ENCODE data around the gene CNDP2.
A peak's percentile ranks its signal among the peaks of the same experiment; 100 is the strongest.

CNDP2 gene

DNA sequence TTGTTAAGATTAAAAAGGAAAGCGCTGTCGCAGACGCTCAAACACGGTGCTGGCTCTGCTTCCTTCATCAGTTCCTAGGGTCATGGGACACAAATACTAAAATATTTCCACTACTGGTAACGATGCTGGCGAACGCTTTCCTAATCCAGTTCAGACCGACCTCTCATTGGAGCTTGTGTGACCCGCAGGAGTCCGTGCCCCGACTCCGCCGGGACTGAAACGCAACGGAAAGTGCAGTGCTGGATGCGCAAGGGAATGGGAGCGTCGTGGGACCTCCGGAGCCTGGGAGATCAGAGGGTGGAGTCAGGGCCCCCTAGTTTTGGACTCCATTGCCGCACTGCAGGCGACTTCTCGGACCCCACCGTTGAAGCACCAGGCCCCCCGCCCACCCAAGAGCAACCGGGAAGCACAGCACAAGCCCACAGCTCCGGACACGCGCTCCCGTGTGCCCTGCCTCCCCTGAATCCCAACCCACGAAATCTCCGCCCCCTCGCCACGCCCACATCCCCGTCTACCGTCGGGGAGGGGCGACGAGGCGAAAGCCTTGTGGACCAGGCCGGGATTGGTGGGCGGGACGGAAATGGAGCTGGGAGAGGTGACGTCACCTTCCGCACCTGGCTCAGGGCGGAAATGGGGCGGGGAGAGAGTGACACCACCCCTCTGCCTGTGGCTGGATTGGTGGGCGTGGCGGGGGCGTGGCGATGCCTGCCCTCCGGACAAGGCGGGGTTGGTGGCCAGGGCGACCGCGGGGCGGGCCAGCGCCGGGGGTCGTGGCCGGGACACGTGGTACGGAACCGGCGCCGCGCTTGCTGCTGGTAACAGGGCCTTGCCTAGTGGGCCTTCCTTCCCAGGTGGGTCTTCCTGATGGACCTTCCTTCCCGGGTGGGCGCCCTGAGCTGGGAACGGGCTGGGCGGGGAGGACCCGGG is at the start of gene CNDP2:
Gene CNDP2, plus strand, starts transcription at position 783 of the 927 bp plus-strand sequence. CDS start 3,611 bp downstream, outside the sequence.
- DNase-seq: peak; percentile 100

DNA sequence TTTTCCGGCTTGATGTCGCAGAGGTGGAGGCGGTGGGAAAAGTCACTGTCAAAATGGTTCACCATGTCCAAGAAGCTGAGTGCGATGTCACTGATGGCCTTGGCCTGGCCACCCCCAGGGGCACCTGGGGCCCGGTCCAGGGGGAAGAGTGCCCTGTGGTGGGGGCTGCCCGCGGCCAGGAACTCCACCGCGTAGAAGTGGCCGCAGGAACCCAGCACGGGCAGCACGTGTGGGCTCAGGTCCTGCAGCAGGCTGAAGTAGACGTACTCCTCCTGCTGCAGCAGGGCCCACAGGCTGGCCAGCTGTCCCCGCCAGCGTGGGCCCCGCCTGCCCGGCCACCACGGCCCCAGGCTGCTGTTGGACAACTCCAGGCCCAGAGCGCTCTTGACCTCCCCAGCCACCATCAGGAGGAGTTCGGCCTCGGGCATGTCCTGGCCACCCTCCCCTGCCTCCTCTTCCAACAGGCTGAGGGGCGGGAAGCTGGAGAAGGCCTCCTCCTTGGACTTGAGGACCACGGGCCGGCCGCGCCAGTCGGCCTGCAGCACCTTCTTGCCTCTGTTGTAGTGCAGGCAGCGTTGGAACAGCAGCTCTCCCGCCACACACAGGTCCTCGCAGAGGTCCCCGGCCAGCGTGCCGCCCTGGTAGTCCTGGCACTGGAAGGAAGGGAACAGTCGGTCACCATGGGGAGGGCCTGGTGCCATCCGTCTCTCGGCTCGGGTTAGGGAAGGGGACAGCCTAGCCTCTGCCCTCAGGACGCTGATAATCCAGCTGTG is 49.3 kb upstream of the CNDP2 start:
- DNase-seq: no peak

DNA sequence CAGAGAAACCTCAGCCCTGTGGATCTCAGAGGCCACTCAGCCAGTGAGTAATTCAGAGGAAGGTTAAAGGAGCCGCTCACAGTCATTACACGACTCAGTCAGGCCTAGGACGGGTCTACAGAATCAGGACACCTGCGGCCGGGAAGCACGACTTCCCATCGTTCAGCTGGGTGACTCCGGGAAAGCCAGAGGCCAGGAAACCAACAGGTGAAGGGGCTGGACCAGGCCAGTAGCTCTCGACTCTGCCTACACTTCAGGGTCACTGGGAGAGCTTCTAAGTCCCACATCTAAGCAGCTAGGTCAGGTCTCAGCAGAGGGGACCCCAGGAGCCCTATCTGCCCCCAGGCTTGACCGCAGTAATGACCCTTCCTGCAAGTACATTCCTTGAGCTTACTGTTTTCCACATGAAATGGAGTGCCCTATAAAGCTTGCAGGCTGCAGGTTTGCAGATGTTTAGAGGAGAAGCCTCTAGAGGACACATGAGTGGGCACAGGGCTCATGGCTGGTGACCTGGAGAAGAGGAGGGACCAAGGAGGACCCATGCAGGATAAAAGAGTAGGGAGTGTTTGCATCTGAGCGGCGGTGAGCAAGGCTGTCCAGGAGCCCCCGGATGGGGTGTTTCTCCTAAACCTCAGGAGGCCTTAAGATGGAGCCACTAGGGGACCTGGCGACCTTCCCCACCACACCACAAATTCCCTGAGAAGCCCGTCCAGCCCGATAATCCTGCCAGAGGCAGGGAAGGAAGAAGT is 48.6 kb upstream of the CNDP2 start:
- DNase-seq: no peak

DNA sequence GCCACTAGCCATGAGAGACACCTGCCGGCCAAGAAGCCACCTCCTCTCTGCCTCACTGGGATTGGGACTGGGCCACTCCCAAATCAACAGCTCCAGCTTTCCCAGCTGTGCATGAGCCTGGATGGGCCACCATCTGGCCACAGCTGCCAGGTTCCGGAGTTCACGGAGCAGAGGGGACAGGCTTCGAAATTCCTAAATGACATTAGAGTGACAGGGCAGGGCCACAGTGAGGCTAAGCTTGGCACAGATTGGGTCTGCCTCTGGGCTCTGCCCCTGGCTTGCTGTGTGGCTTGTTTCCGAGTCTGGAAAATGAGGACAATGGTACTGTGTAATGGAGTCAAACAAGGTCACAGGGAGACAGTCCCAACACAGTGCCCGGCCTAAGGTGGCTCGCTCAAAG is 45.5 kb upstream of the CNDP2 start:
- DNase-seq: no peak

DNA sequence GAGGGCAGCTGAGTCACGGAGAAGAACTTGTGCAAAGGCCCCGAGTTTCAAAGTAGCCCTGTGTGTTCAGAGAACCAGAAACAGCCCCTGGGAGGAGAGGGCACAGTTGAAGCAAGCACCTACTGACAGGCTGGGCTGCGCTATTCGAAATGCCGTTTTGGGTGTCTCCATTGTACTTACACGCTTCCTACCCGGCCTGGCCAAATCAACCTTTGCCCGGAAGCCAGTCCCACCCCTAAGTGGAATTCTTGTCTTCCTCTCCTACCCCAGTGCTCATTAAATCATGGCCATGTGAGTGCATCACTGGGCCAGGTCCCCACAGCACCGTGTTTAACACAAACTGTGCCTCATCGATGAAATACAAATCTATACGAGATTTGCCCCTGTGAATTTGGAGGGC is 45.0 kb upstream of the CNDP2 start:
- no peak for DNase-seq

DNA sequence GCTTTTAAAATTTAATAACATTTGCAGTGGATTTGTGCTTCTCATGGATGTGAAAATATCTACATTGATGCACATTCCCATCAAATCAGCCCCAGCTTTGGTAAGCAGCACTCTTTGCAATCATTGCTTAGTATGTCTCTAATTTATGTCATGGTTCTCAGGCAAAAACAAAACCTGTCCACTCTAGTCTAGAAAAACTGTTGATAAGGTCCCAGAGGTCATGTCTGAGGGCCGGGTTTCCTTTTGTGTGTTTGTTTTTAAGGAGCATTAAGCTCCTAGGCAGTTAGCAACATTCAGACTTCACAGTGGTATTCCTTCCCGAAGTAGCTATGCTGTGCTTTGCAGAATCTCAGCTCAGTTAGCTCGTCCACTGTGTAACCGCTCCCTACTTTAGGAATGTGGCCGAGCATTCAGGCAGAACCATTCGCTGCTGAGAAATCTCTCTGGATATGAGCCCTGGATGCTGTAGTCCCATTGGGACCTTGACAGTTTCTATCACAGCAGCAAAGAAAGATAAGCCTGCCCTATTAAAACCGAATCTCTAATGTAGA is 43.1 kb upstream of the CNDP2 start:
- DNase-seq: no peak

DNA sequence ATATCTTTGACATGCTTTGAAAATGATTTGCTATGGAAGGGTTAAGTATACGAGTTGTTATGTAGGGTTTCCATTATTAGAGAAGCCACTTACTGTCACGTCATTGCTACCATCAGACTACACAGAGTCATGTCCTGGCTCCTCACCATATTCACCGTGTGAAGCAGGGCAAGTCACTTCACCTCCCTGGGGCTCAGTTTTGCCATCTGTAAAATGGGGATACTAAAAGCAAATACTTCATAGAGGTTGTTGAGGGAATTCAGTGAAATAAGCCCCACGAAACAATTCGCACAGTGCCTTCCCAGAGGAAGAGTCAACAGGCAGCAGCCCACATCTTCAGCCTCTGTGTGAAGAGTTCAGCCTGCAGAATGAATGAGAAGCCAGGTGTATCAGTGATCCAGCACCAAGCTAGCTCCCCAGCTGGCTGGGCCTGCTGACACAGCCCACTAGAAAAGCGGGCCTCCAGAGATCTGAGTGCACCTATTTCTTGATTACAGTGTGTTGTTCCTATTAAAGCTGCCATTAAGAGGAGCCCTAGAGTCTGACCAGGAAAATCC is 42.4 kb upstream of the CNDP2 start:
- DNase-seq: peak; percentile 38

DNA sequence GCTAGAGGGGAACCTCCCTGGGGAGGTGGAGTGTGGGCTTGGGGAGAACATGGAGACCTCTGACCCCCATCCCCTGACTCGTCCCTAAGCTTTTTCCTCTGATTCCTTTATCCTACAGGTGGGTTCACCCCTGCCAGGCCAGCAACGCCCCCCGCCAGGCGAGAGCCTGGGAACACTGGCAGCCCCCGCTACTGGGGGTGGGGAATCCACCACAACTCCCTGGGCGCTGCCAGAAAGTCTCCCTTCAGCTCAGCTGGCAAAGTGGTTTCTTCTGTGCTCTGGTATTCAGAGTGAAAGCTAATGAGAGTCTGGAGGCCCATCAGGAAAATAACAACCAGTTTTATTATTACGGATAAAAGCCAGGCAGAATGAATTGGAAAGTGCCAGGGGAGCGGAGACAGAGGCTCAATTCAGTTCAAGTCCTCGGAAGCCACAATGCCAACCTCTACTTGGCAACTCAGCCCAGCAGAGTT is 41.8 kb upstream of the CNDP2 start:
- DNase-seq: no peak

DNA sequence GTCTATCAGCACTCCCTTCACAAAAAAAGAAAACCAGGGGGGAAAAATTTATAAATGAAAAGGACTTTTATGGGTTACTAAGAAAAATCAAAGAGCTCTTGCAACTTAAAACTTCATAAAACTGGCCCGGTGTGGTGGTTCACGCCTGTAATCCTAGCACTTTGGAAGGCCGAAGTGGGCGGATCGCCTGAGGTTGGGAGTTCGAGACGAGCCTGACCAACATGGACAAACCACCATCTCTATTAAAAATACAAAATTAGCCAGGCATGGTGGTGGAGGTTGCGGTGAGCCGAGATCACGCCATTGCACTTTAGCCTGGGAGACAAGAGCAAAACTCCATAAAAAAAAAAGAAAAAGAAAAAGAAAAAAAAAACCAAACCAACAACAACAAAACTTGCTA is 40.8 kb upstream of the CNDP2 start:
- DNase-seq: no peak

DNA sequence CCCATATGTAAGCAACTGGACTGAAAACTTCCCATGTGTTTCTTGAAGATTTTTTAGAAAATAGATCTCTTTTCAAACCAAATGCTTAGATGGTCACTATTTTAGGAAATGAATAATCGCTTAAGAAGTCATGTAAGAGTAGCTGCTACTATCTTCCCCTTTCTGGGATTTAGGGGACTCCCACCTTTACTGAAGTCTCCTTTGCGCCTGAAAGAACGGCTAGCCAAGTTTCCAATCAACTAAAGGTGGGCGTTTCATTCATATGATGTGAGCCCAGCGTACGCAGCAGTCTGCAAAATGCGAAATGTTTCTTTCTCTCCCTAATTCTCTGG is 40.2 kb upstream of the CNDP2 start:
- DNase-seq: no peak

DNA sequence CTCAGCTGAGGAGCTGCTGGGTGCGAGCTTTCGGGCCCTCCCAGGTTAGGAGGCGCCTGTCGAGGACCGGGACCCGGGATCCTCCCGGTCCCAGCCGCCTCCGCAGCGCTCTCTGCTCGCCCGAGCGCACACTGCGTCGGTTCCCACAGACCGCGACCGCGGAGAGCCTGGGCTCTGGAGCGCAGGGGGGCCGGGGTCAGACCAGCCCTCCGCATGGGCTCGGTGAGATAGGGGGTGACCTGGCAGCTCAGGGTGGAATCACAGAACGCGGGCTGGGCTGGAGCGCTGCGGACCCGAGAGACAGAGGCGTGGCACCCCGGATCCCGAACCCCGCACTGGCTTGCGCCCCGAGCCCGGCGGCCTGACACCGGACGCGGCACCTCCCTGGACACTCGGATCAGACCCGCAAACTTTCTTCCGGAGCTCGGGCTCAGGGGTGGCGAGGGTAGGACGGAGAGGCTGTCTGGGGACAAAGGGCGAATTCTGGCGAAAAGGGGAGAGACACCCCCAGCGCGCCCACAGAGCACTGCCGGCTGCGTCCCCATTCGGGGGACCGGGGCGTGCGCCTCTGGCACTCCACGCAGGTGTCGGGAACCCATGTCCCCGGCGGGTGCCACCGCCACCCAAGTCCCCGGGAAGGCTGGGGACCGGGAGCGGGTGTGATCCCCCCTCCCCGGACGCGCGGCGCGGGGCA is 39.7 kb upstream of the CNDP2 start:
- DNase-seq: no peak

DNA sequence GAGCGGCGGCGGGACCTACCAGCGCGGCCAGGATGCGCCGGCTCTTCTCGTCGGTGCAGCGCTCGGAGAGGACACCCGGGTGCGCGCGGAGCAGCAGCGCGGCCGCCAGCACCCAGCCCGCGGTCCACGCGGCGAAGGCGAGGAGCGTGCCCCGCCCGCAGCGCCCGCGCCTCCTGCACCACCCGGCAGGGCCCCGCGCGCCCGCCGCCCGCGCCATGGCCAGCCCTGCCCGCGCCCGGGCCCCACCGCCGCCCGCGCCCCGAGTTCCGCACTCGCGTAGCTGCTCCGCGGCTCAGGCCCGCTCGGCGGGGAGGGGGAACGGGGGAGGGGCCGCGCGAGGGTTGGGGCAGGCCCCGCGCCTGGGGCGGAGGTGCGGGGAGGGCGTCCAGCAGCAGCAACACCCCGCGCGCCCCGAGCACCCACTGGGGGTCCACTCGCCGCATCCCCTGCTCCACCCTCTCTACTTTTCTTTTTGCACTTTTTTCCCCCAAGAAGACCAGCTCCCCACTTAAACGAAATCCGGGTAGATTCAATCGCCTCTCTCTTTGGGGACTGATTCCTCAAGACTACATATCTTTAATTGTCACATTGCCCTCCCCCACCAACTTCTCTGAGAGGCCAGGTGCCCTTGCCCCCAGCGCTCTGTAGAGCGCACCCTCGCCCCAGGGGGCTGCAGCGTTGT is 39.0 kb upstream of the CNDP2 start, which contains the start of gene DIPK1C:
Gene DIPK1C, minus strand, starts transcription at position 266 of the 682 bp plus-strand sequence. Its CDS starts 49 bp downstream, at position 217.
- DNase-seq: no peak

DNA sequence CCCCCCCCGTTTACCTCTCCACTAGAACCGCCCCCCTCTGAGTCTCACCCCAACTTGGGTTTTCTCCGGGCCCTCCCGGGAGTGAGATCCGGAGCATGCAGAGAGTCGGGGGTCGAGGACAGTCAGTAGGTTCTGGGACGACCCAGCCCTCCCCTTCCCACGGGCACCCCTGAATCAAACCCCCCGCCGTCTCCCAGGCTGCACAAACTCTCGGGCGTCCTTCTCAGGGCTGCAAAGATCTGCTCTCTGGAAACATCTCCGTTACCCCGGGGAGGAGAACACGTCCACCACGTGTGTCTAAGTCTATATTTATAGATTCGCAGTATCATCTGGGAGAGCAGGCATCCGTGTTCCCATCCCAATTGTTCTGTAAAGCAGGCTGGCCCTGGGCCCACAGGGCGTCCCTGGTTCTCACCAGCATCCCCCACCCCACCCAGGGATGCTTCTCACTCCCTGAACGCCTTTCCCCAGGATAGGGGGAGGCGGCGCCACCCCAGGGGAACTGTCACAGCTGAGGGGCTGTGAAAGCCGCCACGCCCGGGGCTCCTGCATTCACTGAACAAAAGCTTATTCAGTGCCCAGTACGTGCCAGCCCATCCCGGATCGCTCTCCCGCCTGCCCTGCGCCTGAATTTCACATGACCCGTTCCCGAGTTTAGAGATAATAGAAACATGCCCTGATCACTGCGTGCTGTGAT is 38.3 kb upstream of the CNDP2 start:
- no peak for DNase-seq

DNA sequence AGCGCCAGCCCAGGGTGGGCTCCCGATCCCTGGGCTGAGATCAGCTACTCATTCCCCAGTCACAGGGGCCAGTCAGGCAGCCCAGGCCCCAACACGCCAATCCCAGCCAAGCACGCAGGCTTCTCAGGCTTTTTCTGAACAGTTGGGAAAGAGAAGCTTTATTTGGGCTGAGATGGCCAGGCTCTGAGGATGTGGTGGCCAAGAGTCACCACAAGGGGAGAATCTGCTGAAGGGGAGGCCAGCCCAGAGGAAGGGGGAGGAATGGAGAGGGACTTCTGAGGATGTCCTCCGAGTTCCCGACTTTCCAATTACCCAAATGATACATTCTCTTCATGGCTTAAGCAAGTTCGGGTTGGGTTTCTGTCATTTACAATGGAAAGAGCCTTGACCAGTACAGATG is 36.3 kb upstream of the CNDP2 start:
- peak; percentile 27 for DNase-seq

DNA sequence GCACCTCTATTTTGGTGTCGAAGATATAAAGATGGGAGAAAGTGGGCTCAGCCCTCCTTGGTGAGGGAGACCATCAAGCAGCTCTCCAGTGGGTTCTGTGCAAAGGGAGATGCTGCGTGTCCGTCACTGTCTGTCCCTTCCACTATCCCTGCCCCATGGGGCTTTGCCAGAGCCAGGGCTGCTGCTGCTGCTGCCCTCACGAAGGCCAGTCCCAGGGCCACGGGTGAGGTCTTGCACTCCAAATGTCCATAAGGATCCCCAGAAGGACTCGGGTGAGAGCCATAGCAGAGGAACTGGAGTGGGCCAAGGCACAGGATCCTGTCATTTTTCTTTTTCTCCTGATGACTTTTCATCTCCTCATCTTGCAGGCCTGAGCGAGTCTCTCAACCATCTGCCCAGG is 35.3 kb upstream of the CNDP2 start:
- no peak for DNase-seq

DNA sequence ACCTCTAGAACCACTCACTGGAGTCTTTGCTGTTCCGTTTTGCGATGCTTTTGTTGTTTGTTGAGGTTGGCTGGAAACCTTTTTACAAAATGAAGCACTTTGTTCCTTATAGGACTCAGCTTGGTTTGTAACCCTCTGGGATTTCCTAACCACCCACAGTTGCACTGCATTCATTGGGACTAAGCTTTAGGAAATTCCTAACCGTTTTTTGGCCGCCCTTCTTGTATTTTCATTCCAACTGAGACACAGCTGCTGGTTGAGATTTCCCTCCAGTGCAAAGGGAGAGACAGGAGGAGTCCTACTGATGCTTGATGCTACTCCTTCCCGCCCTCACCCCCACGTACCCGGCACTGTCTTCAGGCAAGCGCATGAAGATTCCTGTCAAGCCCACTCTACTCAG is 32.9 kb upstream of the CNDP2 start:
- no peak for DNase-seq

DNA sequence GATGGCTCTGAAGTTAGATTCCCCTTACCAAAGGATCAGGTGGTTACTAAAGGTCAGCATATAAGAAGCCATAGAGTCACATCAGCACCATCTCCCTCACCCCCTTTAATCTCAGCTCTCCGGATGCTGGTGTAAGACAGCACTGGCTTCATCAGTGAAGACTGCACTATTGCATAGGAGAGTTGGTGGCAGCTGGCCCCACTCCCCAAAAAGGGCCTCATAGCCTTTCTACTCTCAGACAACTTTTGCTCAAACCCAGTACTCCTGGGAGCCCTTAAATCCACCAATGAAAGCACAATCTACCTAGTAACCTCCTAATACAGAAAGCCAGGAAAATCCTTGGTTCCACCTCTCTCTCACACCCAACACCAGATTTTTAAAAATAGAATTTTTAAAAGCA is 32.2 kb upstream of the CNDP2 start:
- no peak for DNase-seq

DNA sequence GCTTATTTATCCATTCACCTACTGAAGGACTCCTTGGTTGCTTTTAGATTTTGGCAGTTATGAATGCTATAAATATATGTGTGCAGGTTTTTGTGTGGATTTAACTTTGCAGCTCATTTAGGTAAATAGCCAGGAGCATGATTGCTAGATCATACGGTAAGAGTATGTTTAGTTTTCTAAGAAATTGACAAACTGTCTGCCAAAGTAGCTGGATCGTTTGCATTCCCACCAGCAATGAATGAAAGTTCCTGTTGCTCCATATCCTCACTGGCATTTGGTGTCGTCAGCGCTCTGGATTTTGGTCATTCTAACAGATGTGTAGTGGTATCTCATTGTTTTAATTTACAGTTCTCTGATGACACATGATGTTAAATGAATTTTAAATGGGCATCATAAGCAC is 30.4 kb upstream of the CNDP2 start:
- no peak for DNase-seq

DNA sequence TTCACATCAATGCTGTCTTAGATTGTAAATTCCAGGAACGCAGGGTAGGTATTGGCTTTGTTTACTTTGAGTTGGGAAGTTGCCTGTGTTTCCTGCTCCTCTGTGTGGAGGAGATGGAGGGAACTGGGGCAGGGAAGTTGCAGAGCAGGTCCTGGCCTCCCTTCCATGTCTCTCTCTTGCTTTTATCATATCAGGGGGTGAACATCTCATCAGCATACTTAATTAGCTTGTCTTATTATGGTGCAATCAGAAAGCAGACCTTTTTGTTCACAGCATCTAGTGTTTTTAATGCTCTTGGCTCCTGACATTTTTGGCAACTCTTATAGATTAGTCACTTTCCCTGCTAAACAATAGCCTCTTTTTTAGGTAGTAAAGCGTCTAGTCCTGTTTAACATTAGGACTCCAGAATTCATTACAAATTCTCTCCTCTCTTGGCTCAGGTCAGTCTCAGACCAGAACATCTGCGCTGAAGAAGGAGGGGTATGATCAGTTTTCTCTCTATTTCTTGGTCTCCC is 27.6 kb upstream of the CNDP2 start:
- DNase-seq: no peak

DNA sequence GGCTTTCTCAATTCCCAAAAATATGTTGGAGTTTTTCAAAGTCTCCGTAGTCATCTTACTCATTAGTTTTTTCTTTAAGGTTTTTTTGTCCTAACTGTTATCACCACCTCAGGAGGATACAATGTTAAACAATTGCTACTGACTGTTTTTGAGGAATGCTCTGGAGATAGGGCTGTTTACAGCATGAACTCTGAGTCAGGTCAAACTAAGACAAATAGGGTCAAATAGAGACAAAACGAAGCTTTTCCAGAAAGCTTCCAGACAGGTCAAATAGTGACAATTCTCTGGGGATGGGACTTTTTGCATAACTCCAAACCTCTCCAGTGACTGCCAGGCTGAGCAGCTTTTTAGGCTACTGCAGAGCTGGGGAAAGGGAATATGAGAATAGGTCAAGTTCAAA is 23.9 kb upstream of the CNDP2 start:
- no peak for DNase-seq

Data from RPMI8226 (cell line).